Erythroblast (primary cell): Measurements from ENCODE around the gene SH2D5.

ENCODE experiments used
- DNase-seq, 2 experiments: peaks; one replicate each; lab custom pipeline; 2025; lab: John Stamatoyannopoulos, UW
- GATA1 ChIP-seq: IDR thresholded peaks from 2 replicates; pipeline ENCODE4 v1.6.1; 2011; ENCODE audit warnings: low read depth, mild to moderate bottlenecking, control low read depth, low read length, moderate library complexity
- POLR2A ChIP-seq: IDR thresholded peaks from 2 replicates; pipeline ENCODE4 v1.6.1; 2011; ENCODE audit warnings: mild to moderate bottlenecking, low read length

Gene SH2D5

DNA sequence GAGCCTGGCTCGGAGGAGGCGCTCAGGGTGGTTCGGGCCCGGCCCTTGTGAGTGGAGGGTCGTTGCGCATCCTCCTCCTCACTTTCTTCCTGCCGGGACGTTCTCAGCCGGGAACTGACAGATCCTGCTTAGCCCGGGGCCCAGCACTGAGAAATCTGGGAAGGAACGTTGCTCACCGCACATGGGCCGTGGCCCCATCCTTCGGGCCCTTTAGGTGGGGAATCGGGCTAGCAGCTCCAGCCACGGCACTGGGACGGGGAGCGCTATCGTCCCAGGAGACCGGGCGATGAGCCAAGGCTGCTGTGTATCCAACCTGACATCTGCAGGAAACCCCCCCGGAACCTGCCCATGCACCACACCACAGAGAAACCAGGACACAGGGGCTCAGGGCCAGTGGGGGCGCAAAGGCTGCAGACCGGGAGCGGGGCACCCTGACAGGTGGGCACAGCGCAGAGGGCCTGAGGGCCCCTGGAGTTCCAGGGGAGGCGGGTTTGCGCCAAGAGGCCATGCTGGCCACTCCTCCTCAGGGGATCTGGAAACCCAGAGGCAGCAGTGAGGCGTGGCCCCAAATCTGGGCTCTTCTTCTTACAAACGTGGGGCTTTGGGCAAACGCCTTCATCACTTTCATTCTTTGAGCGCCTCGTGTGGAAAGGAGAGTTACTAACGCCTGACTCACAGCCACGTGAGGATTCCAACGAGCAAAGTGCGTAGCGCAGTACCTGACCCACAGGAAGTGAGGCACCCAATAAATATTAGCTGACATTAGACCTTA lies at the start of gene SH2D5:
SH2D5 (minus strand) TSS at position 116 of the 772 bp plus-strand sequence. CDS start 4,659 bp downstream, outside the sequence.
- TF ChIP-seq POLR2A (no peak), GATA1 (no peak)
- peak; percentile 72 to 82 for DNase-seq

DNA sequence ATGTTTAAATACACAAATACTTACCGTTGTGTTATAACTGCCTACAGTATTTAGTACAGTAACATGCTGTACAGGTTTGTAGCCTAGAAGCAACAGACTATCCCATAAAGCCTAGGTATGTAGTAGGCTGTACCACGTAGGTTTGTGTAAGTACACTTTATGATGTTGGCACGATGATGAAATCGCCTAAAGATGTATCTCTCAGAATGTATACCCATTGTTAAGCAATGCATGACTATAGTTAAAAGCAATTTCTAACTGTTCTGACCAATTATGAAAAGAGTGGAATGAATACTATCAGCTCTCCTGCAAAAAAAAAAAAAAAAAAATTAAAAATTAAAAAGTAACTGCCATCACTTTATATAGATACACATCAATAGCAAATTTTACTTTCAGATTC lies 43.2 kb upstream of the SH2D5 start:
- TF ChIP-seq GATA1 (no peak), POLR2A (no peak)
- DNase-seq: no peak

DNA sequence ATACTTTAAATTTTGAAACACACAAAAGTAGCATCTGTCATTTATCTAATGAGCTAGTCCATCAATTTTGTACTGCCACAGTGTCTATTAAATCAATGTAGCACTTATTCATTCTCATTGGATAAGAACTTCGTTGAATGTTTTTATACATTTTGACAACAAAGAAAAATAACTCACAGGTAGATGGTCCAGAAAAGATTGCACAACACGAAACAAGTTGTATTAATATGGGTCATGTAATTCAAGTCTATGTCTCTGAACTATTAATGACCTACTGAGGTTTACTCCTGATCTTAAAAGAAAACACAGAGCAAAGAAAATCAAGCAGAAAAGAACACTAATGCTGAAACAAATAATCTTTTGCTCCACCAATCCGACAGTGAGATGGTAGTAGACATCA lies 39.3 kb upstream of the SH2D5 start:
- no peak for DNase-seq
- TF ChIP-seq GATA1 (no peak), POLR2A (no peak)

DNA sequence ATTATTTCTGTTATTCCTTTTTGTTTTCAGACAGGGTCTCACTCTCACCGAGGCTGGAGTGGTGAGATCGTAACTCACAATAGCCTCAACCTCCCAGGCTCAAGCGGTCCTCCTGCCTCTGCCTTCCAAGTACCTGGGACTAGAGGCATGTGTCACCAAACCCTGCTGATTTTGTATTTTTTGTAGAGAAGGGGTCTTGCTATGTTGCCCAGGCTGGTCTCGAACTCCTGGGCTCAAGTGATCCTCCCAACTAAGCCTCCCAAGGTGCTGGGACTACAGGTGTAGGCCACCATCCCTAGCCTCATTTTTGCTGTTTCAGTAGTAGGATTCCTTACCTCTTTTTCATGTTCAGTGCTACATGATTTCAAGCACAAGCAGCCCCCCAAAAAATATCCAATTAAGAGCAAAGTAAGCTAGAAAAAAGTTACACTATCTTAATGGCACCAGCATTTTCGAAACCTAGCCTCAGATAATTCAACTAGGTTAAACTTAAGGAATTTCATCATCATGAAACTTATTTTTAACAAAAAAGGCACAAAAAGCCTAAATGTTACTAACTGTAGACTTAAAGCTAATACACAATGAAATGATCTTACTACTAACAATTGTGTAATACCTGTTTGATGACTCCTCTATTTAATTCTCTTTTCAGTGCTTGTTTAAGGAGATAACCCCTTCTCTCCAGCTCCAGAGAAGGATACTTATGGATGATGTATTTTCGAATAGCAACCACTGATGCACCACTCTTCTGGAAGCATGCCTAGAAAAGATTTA lies 38.0 kb upstream of the SH2D5 start:
- TF ChIP-seq GATA1 (no peak), POLR2A (no peak)
- no peak for DNase-seq

DNA sequence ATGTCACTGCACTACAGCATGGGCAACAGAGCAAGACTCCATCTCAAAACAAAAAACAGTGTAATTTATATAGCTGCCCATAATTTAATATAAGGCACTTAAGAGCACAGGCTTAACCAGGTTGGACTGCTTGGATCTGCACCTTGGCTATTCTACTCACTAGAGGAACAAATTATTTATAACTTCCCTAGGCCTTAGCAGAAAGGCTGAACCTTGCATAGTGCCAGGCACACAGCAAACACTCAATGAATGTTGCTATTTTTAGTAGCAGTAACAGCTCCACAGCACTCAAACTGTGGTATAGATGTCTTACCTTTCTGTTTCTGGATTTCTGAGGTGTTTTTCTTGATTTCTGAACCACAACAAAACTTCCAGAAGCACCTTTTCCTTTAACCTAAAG lies 34.8 kb upstream of the SH2D5 start:
- TF ChIP-seq POLR2A (no peak), GATA1 (no peak)
- no peak for DNase-seq

DNA sequence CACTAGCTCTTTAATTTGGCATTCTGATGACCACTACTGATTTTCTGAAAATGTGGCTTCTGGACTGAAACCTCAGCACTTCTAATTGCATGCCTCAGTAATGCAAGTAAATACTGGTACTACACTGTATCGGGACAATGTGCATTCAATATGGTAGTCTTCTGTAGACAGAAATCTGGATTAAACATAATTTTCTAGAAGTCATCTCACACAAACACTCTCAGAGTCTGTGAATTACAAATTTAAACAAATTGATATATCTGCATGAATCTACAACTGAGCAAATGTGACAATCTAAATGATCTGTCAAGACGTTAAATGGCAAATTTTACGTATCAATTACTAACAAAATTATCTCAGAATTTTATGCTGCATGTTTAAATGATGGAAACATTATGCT lies 30.9 kb upstream of the SH2D5 start:
- TF ChIP-seq POLR2A: no peak
- no peak for TF ChIP-seq GATA1
- no peak for DNase-seq

DNA sequence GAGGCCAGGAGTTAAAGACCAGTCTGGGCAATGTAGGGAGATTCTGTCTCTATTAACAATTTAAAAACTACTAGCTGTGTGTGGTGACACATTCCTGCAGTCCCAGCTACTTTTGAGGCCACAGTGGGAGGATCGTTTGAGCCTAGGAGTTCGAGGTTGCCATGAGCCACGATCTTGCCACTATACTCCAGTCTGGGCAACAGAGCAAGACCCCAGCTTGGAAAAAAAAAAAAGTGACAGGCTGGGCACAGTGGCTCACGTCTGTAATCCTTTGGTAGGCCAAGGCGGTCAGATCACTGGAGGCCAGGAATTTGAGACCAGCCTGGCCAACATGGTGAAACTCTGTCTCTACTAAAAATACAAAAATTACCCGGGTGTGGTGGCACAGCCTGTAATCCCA lies 27.8 kb upstream of the SH2D5 start:
- no peak for DNase-seq
- TF ChIP-seq GATA1 (no peak), POLR2A (no peak)

DNA sequence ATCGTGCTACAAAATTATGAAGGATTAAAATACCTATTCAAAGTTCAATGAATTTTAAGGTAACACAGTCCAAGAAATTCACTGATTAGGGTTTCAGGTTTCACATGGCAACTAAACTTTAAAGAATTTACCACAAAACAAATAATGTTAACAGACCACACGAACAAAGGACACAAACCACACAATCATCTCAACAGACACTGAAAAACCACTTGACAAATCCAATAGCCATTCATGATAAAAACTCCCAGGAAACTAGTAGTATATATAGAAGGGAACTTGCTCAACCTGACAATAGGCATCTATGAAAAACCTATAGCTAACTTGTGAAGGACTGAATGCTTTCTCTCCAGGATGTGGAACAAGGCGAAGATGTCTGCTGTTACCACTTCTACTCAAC lies 21.1 kb upstream of the SH2D5 start:
- DNase-seq: no peak
- TF ChIP-seq POLR2A (no peak), GATA1 (no peak)

DNA sequence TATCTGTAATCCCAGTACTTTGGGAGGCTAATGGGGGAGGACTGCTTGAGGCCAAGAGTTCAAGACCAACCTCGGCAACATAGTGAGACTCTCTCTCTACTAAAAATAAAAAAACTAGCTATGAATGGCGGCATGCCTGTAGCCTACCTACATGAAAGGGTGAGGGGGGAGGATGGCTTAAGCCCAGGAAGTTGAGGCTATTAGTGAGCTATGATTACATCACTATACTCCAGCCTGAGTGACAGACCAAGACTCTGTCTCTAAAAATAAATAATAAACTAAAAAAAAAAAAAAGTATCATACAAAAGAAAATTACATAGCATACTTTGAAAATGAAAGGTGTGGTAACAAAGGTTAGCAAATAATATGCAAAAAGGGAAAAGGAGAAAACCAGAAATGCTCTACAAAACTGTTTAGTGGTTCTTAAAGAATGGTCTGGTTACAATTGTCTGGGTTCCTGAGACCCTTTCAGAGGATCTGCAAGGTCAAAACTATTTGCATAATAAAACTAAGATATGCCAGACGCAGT lies 19.0 kb upstream of the SH2D5 start:
- TF ChIP-seq GATA1: no peak
- TF ChIP-seq POLR2A: no peak
- DNase-seq: no peak

DNA sequence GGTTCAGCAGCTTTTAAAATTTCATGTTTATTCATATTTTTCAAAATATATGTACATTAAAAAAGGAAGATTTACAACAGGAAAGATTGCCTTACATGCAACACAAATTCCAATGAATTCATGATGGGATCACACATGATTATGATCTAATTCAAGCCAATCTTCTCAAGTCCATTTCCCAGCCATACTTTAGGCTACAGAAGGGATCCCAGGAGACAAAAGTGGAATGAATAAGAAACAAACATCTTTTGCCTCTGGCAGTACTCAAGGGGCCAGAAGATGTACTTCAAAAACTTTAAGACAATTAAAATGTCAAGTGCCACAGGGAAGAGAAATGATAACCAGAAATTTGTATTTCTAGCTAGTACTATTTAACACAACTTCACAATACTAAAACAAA lies 10.2 kb upstream of the SH2D5 start:
- no peak for TF ChIP-seq POLR2A
- no peak for TF ChIP-seq GATA1
- no peak for DNase-seq

DNA sequence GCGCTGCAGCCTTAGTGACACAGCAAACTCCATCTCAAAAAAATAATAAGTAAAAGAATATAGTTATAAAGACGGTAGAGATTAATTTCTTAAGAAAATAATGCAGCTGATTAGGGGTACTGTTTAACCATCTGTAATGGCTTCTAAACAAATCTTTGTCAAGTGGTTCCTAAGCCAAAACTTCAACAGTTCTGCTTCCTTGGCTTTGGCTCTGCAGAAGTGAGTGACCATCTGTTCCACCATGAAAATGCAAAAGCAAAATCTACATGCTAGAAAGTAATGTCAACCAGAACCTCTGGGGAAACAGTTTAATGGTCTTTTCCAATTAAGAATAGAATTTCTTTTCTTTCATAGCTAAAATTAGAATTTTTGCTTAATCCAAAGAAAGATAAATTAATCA lies 8.3 kb upstream of the SH2D5 start:
- no peak for TF ChIP-seq POLR2A
- TF ChIP-seq GATA1: no peak
- DNase-seq: no peak

DNA sequence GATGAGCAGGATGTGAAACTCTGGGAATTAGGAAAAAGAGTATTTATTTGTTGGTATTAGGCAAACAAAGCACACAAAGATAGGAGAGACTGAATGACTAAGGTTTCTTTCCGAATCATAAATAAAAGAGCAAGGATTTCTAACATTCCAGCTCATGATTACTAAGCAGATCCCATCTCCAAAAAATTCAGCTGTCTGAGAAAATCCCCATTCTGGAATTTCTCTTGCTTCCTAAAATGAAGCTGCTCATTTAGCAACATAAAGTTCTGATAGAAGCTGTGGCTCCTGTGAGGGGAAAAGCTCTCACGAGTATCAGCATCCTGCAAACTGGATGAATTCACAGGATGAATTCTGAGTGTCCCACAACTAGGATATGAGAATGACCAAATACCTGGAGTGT lies 6.7 kb upstream of the SH2D5 start:
- no peak for TF ChIP-seq GATA1
- TF ChIP-seq POLR2A: no peak
- DNase-seq: no peak

DNA sequence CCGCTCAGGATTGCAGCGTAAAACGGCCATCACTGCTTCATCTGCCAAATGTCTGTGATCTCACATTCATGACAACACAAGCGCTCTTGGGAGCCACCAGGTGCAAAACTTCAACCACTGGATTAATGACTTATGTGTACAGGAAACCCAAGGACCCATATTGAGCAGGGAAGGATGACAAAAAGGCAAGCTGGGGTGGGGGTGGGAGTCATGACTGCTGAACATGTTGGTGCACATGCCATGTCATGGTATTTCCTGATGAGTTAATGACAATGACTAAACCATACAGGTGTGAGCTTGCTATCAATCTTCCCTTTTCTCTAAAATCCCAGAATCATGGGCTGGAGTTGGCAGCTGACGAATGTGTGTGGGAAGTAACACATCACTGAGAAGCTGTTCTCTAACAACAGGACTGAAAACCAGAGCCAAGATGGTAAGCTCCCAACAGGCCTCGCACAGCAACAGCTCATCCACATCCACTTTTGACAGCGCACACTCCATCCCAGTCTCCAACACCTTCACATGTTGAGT lies 3.1 kb upstream of the SH2D5 start:
- TF ChIP-seq GATA1: no peak
- TF ChIP-seq POLR2A: no peak
- peak in 1 of 2 experiments; percentile 12 for DNase-seq
